GM12892 (cell line): ENCODE measurements around the gene SDK2.

Experiments
- POLR2A ChIP-seq: IDR thresholded peaks from 2 replicates; pipeline ENCODE4 v1.6.1; 2011; ENCODE audit warnings: low read depth, low read length, control low read depth
- TAF1 ChIP-seq: IDR thresholded peaks from 2 replicates; pipeline ENCODE4 v1.6.1; 2011; ENCODE audit warnings: low read depth, mild to moderate bottlenecking, control low read depth, low read length, borderline replicate concordance

DNA sequence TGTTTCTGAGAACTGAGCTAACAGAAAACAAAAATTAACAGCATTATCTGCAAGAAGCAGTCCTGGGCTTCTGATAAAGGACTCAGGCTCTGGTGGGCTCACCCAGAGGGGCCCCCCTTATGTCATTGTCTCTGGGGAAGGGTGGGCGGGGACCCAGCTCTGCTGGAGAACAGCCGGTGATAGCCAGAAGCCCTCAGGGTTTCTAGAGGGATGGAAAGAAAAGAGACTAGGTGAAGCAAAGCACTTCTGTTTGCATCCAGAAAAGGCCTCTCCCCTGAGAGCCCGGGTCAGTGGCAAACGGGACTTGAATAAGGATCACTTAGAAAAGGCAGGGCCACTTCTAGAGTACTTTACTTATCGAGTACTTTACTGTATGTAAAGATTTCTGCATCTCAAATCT, 325.4 kb downstream of the SDK2 start:
- TF ChIP-seq POLR2A (no peak), TAF1 (no peak)
